H9 (cell line): ENCODE results near the gene FAM237A. TPM values are rescaled to one million over a fixed set of nuclear protein-coding genes. Genes with fewer than 3 reads are reported as not detected.

Experiments
- DNase-seq: peaks from one replicate; pipeline ENCODE4 v3.0.0-alpha.2; 2017
- H2AFZ ChIP-seq: one replicate; pipeline ENCODE4 v1.6.1; 2013; ENCODE audit warnings: mild to moderate bottlenecking, low read length, control low read depth, moderate library complexity
- H2AK5ac ChIP-seq: 2 replicates; pipeline ENCODE4 v1.6.1; 2013; ENCODE audit warnings: low read length, control low read depth, mixed read lengths; ENCODE audit not compliant: insufficient read length
- H2BK120ac ChIP-seq: one replicate; pipeline ENCODE4 v1.6.1; 2013; ENCODE audit warnings: low read depth, mild to moderate bottlenecking, low read length, control low read depth, inconsistent platforms; ENCODE audit not compliant: poor library complexity, severe bottlenecking
- H2BK12ac ChIP-seq: 2 replicates; pipeline ENCODE4 v1.6.1; 2013; ENCODE audit warnings: low read length, control low read depth, mixed read lengths, low read depth; ENCODE audit not compliant: insufficient read length
- H2BK15ac ChIP-seq: 2 replicates; pipeline ENCODE4 v1.6.1; 2013; ENCODE audit warnings: low read depth, low read length, control low read depth
- H2BK20ac ChIP-seq: one replicate; pipeline ENCODE4 v1.6.1; 2013; ENCODE audit warnings: low read depth, mild to moderate bottlenecking, low read length, control low read depth, inconsistent platforms; ENCODE audit not compliant: poor library complexity, severe bottlenecking
- H2BK5ac ChIP-seq: 2 replicates; pipeline ENCODE4 v1.6.1; 2013; ENCODE audit warnings: low read length, control low read depth, mixed read lengths; ENCODE audit not compliant: insufficient read length
- H3K14ac ChIP-seq: 2 replicates; pipeline ENCODE4 v1.6.1; 2013; ENCODE audit warnings: low read length, control low read depth; ENCODE audit not compliant: insufficient read depth
- H3K18ac ChIP-seq: 2 replicates; pipeline ENCODE4 v1.6.1; 2013; ENCODE audit warnings: low read depth, mild to moderate bottlenecking, mixed read lengths, low read length, control low read depth; ENCODE audit not compliant: insufficient read length
- H3K23ac ChIP-seq: 2 replicates; pipeline ENCODE4 v1.6.1; 2013; ENCODE audit warnings: low read length, control low read depth, mixed read lengths, low read depth; ENCODE audit not compliant: insufficient read length
- H3K23me2 ChIP-seq: 2 replicates; pipeline ENCODE4 v1.6.1; 2013; ENCODE audit warnings: low read depth, mild to moderate bottlenecking, mixed read lengths, low read length, control low read depth; ENCODE audit not compliant: insufficient read length, poor library complexity, severe bottlenecking
- H3K27ac ChIP-seq: 2 replicates; pipeline ENCODE4 v1.5.1; 2013; ENCODE audit warnings: low read length, control low read depth, mixed read lengths, low read depth; ENCODE audit not compliant: insufficient read length
- H3K27me3 ChIP-seq: 2 replicates; pipeline ENCODE4 v1.6.1; 2013; ENCODE audit warnings: low read length, control low read depth, inconsistent platforms; ENCODE audit not compliant: insufficient read depth
- H3K4ac ChIP-seq: 2 replicates; pipeline ENCODE4 v1.6.1; 2013; ENCODE audit warnings: low read depth, mild to moderate bottlenecking, control low read depth, inconsistent platforms, low read length, moderate library complexity
- H3K4me1 ChIP-seq: 2 replicates; pipeline ENCODE4 v1.6.1; 2013; ENCODE audit warnings: low read length, control low read depth, inconsistent platforms; ENCODE audit not compliant: insufficient read depth
- H3K4me2 ChIP-seq: 2 replicates; pipeline ENCODE4 v1.6.1; 2013; ENCODE audit warnings: low read length, control low read depth, mixed read lengths; ENCODE audit not compliant: insufficient read length, insufficient read depth
- H3K56ac ChIP-seq: 2 replicates; pipeline ENCODE4 v1.6.1; 2013; ENCODE audit warnings: low read depth, mild to moderate bottlenecking, mixed read lengths, low read length, control low read depth; ENCODE audit not compliant: insufficient read length
- H3K79me1 ChIP-seq: 2 replicates; pipeline ENCODE4 v1.6.1; 2013; ENCODE audit warnings: low read depth, mild to moderate bottlenecking, moderate library complexity, low read length, control low read depth, inconsistent platforms; ENCODE audit not compliant: insufficient read depth, poor library complexity, severe bottlenecking
- H3K79me2 ChIP-seq: 2 replicates; pipeline ENCODE4 v1.6.1; 2013; ENCODE audit warnings: low read length, control low read depth, inconsistent platforms; ENCODE audit not compliant: insufficient read depth
- H3K9ac ChIP-seq: 2 replicates; pipeline ENCODE4 v1.6.1; 2013; ENCODE audit warnings: low read length, control low read depth, mixed read lengths; ENCODE audit not compliant: insufficient read length; ENCODE audit errors: extremely low read depth
- H3K9me3 ChIP-seq: one replicate; pipeline ENCODE4 v1.6.1; 2013; ENCODE audit warnings: low read depth, low read length, inconsistent platforms; ENCODE audit not compliant: control insufficient read depth
- H3T11ph ChIP-seq: one replicate; pipeline ENCODE4 v1.6.1; 2013; ENCODE audit warnings: mild to moderate bottlenecking, low read length, control low read depth, inconsistent platforms
- H4K20me1 ChIP-seq: one replicate; pipeline ENCODE4 v1.6.1; 2013; ENCODE audit not compliant: control insufficient read depth, insufficient read length, insufficient read depth
- H4K5ac ChIP-seq: 2 replicates; pipeline ENCODE4 v1.6.1; 2013; ENCODE audit warnings: low read depth, mild to moderate bottlenecking, mixed read lengths, low read length, control low read depth; ENCODE audit not compliant: insufficient read length
- H4K8ac ChIP-seq: replicated peaks from 2 replicates; pipeline ENCODE4 v1.6.1; 2013; ENCODE audit warnings: low read length, control low read depth, mixed read lengths, low read depth; ENCODE audit not compliant: insufficient read length
- H4K91ac ChIP-seq: 2 replicates; pipeline ENCODE4 v1.6.1; 2013; ENCODE audit warnings: low read depth, mild to moderate bottlenecking, moderate library complexity, mixed read lengths, low read length, control low read depth; ENCODE audit not compliant: insufficient read length
- H3K27ac Mint-ChIP-seq, 3 experiments: 2 replicates in 2 of 3; 3 replicates in 1 of 3; pipeline ENCODE4 v1.8.0; 2020 to 2021; ENCODE audit warnings: mixed read lengths in 3 of 3, mild to moderate bottlenecking in 1 of 3, moderate library complexity in 1 of 3
- H3K27me3 Mint-ChIP-seq: 2 replicates; pipeline ENCODE4 v1.8.0; 2021; ENCODE audit warnings: low read depth, mild to moderate bottlenecking, moderate library complexity, mixed read lengths
- H3K36me3 Mint-ChIP-seq, 3 experiments: 2 replicates in 2 of 3; 3 replicates in 1 of 3; pipeline ENCODE4 v1.8.0; 2020 to 2021; ENCODE audit warnings: low read depth in 3 of 3, mixed read lengths in 3 of 3; ENCODE audit not compliant: insufficient read depth in 1 of 3
- H3K4me1 Mint-ChIP-seq, 2 experiments: 2 replicates each; pipeline ENCODE4 v1.8.0; 2020; ENCODE audit warnings: mixed read lengths in 2 of 2
- H3K4me3 Mint-ChIP-seq, 2 experiments: 2 replicates in 1 of 2; 3 replicates in 1 of 2; pipeline ENCODE4 v1.8.0; 2020 to 2021; ENCODE audit warnings: mild to moderate bottlenecking in 2 of 2, mixed read lengths in 2 of 2, moderate library complexity in 1 of 2
- H3K9me3 Mint-ChIP-seq, 2 experiments: 2 replicates in 1 of 2; 3 replicates in 1 of 2; pipeline ENCODE4 v1.8.0; 2020; ENCODE audit warnings: mild to moderate bottlenecking in 2 of 2, mixed read lengths in 2 of 2, moderate library complexity in 1 of 2
- CTCF ChIP-seq: fragments of 200-600 bp; sonication (generic); conservative IDR thresholded peaks from 3 replicates; pipeline ENCODE4 v1.8.0; 2021; ENCODE audit warnings: antibody characterized with exemption, mild to moderate bottlenecking
- total RNA-seq: library from RNA; stranded (reverse); gene quantifications from 2 replicates; pipeline ENCODE4 v1.2.1, GENCODE V29; 2021

FAM237A gene
- total RNA-seq, 1 experiment from 2014 or later, result not detected

GRCh38 chr2:206627632-206628031 is 14.7 kb upstream of the FAM237A start:
- Histone ChIP-seq H3K79me1 (no peaks in the 10 kb centered on the region), H3K79me2 (no peaks in the 10 kb centered on the region), H3K27me3 (no peaks in the 10 kb centered on the region), H2AK5ac (no peak overlapping the region), H2BK20ac (no peak overlapping the region), H3K56ac (no peak overlapping the region), H3K9ac (no peak overlapping the region), H3K4ac (no peak overlapping the region), H3K9me3 (no peaks in the 10 kb centered on the region), H3K23ac (no peak overlapping the region), H4K5ac (no peak overlapping the region), H4K8ac (no peak overlapping the region), H3K23me2 (no peaks in the 10 kb centered on the region), H2AFZ (no peak overlapping the region), H3K4me2 (no peak overlapping the region), H4K20me1 (no peaks in the 10 kb centered on the region), H3T11ph (no peak overlapping the region), H2BK12ac (no peak overlapping the region), H3K4me1 (no peaks in the 10 kb centered on the region), H2BK15ac (no peak overlapping the region), H3K14ac (no peak overlapping the region), H2BK5ac (no peak overlapping the region), H3K27ac (no peak overlapping the region), H3K18ac (no peak overlapping the region), H2BK120ac (no peak overlapping the region), H4K91ac (no peak overlapping the region)
- peaks cover 10% of the 10 kb centered on the region for H3K27me3 Mint-ChIP-seq
- no peaks in the 10 kb centered on the region for H3K36me3 Mint-ChIP-seq
- no peak overlapping the region for H3K27ac Mint-ChIP-seq
- H3K4me3 Mint-ChIP-seq, result no peak overlapping the region
- TF ChIP-seq CTCF, result no peak
- peaks cover 9 to 10% of the 10 kb centered on the region in 2 experiments for H3K4me1 Mint-ChIP-seq
- DNase-seq, result no peak
- H3K9me3 Mint-ChIP-seq, result no peaks in the 10 kb centered on the region
